Ishikawa (cell line): ENCODE data around the gene KCNC3.

Source experiments
- CEBPB ChIP-seq: IDR thresholded peaks from 2 replicates; pipeline ENCODE4 v1.6.1; 2012
- EP300 ChIP-seq: IDR thresholded peaks from 2 replicates; pipeline ENCODE4 v1.6.1; 2012; ENCODE audit warnings: borderline replicate concordance
- FOXM1 ChIP-seq: IDR thresholded peaks from 2 replicates; pipeline ENCODE4 v1.6.1; 2012; ENCODE audit warnings: low read depth, borderline replicate concordance
- MAX ChIP-seq: IDR thresholded peaks from 2 replicates; pipeline ENCODE4 v1.6.1; 2012
- NFIC ChIP-seq: IDR thresholded peaks from 2 replicates; pipeline ENCODE4 v1.6.1; 2012
- RAD21 ChIP-seq: IDR thresholded peaks from 2 replicates; pipeline ENCODE4 v1.6.1; 2012; ENCODE audit warnings: low read depth
- REST ChIP-seq: IDR thresholded peaks from 2 replicates; pipeline ENCODE4 v1.6.1; 2012; ENCODE audit warnings: low read depth, mild to moderate bottlenecking
- TAF1 ChIP-seq: IDR thresholded peaks from 2 replicates; pipeline ENCODE4 v1.6.1; 2012; ENCODE audit warnings: low read depth, mild to moderate bottlenecking
- TEAD4 ChIP-seq: IDR thresholded peaks from 2 replicates; pipeline ENCODE4 v1.6.1; 2012
- YY1 ChIP-seq: IDR thresholded peaks from 2 replicates; pipeline ENCODE4 v1.6.1; 2012; ENCODE audit warnings: low read depth

GRCh38 chr19:50377517-50377916 is 48.3 kb upstream of the KCNC3 start:
- TF ChIP-seq REST (no peak), EP300 (no peak), MAX (no peak), CEBPB (no peak), TAF1 (no peak), RAD21 (no peak), FOXM1 (no peak), YY1 (no peak), NFIC (no peak), TEAD4 (no peak)
